ENCODE measurements around the gene TIMELESS. TPM values are rescaled to one million over a fixed set of nuclear protein-coding genes. Genes with fewer than 3 reads are reported as not detected.

Gene TIMELESS
- total and polyA plus RNA-seq, 9 of the 15 experiments (the other 6 are each of a cell fraction or from before 2014, with no cell fraction given) = 11.9 to 59.2 (median 35.8) TPM

GRCh38 chr12:56437430-56438176, 11.6 kb downstream of the TIMELESS start (continued):
- TF ChIP-seq, protein P1, sequence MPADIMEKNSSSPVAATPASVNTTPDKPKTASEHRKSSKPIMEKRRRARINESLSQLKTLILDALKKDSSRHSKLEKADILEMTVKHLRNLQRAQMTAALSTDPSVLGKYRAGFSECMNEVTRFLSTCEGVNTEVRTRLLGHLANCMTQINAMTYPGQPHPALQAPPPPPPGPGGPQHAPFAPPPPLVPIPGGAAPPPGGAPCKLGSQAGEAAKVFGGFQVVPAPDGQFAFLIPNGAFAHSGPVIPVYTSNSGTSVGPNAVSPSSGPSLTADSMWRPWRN (IDR thresholded peaks at IDR 0.05; ENCODE audit: low read depth) = 0 out of 2 replicates have a peak, but pooled peaks have one; percentile 52
- TF ChIP-seq, protein P2, sequence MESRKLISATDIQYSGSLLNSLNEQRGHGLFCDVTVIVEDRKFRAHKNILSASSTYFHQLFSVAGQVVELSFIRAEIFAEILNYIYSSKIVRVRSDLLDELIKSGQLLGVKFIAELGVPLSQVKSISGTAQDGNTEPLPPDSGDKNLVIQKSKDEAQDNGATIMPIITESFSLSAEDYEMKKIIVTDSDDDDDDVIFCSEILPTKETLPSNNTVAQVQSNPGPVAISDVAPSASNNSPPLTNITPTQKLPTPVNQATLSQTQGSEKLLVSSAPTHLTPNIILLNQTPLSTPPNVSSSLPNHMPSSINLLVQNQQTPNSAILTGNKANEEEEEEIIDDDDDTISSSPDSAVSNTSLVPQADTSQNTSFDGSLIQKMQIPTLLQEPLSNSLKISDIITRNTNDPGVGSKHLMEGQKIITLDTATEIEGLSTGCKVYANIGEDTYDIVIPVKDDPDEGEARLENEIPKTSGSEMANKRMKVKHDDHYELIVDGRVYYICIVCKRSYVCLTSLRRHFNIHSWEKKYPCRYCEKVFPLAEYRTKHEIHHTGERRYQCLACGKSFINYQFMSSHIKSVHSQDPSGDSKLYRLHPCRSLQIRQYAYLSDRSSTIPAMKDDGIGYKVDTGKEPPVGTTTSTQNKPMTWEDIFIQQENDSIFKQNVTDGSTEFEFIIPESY (CRISPR knock-in tag; IDR thresholded peaks at IDR 0.05) = no peak
- TF ChIP-seq TAF9B (IDR thresholded peaks at IDR 0.05; ENCODE audit: partially characterized antibody) (peak; percentile 29), PPARD (CRISPR knock-in tag; IDR thresholded peaks at IDR 0.05) (no peak), SAP30 (IDR thresholded peaks at IDR 0.05; ENCODE audit: borderline replicate concordance, insufficient read depth, low read depth, low read length, poor library complexity, severe bottlenecking) (no peak), SNRNP70 (optimal IDR thresholded peaks at IDR 0.05; ENCODE audit: low read depth, low read length) (no peak), TAF1 (IDR thresholded peaks at IDR 0.05; ENCODE audit: control insufficient read depth, extremely low read depth, insufficient read depth, low read length, severe bottlenecking) (peak; percentile 56), PRDM10 (IDR thresholded peaks at IDR 0.05; ENCODE audit: partially characterized antibody) (peak; percentile 6), HNRNPL (IDR thresholded peaks at IDR 0.05; ENCODE audit: low read depth, low read length) (no peak)
